ENCODE results near the gene EML1.

GRCh38 chr14:99860219-99860618 lies 67.0 kb downstream of the EML1 start:
- TF ChIP-seq CTCF (conservative IDR thresholded peaks at IDR 0.05; ENCODE audit: low read length) (no peak), EZH2phosphoT487 (IDR thresholded peaks at IDR 0.05; ENCODE audit: borderline replicate concordance, low read depth, low read length) (no peak)
